ENCODE data around the gene CELF3.

DNA sequence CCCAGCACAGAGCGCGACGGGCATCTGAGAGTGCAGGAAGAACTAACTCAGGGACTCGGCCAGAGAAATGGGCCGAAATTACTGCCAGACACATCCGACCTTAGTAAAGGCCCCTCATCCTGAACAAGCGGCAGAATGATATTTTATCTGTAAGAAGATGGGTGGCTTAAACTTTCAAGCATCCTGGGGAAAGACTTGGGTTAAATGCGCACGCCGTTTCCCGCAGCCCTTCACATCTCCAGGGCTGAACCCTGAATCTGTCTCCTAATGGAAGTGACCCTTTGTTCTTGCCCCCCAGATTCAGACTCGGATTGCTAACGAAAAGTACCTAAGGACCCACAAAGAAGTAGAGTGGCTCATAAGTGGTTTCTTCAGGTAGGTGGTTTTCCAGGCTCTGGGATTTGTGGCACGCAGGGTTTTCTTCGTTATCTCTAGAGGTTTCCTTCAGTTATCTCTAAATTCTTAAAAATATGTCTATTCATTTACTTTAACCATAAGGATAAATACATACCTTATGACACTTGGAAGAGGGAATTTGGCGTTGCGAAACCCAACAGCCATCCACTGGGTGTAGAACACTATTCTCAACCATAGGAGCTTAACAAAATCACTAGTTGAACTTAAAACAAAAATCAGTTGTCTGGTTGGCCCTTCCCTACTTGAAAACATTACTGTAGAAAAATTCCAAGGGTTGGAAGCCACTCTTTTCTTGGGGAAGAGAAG lies 5.3 kb upstream of the CELF3 start:
- TF ChIP-seq, protein P1, sequence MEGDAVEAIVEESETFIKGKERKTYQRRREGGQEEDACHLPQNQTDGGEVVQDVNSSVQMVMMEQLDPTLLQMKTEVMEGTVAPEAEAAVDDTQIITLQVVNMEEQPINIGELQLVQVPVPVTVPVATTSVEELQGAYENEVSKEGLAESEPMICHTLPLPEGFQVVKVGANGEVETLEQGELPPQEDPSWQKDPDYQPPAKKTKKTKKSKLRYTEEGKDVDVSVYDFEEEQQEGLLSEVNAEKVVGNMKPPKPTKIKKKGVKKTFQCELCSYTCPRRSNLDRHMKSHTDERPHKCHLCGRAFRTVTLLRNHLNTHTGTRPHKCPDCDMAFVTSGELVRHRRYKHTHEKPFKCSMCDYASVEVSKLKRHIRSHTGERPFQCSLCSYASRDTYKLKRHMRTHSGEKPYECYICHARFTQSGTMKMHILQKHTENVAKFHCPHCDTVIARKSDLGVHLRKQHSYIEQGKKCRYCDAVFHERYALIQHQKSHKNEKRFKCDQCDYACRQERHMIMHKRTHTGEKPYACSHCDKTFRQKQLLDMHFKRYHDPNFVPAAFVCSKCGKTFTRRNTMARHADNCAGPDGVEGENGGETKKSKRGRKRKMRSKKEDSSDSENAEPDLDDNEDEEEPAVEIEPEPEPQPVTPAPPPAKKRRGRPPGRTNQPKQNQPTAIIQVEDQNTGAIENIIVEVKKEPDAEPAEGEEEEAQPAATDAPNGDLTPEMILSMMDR (IDR thresholded peaks at IDR 0.05; ENCODE audit: low read depth, low read length), result no peak
- TF ChIP-seq EZH2phosphoT487 (IDR thresholded peaks at IDR 0.05; ENCODE audit: low read depth), result no peak

Measured in OCI-LY3 (cell line).